MCF 10A (cell line): ENCODE measurements around the gene CYP27A1. TPM values are rescaled to one million over a fixed set of nuclear protein-coding genes. Genes with fewer than 3 reads are reported as not detected.

Experiments
- BruUV-seq: library from RNA; stranded (reverse); fragments of 400-500 nt; replicated peaks from 2 replicates; lab custom pipeline; 2021; lab: Mats Ljungman, UMichigan
- CTCF ChIA-PET: fragments of 300-600 bp; sonication (Branson Sonifier 250); formaldehyde crosslinking; extraction: SDS; loops from one replicate; lab custom pipeline; 2021; ENCODE audit warnings: antibody characterized with exemption, inconsistent platforms; lab: Yijun Ruan, JAX
- POLR2A ChIA-PET: fragments of 300-600, 350-650 bp; sonication (Branson Sonifier 250); formaldehyde crosslinking; extraction: SDS; loops from one replicate; lab custom pipeline; 2020; ENCODE audit warnings: antibody characterized with exemption, inconsistent platforms; lab: Yijun Ruan, JAX
- DNase-seq: peaks from one replicate; pipeline ENCODE4 v3.0.0-alpha.2; 2018; ENCODE audit not compliant: unreplicated experiment
- H3K27ac Mint-ChIP-seq: one replicate; pipeline ENCODE4 v1.8.0; 2022; ENCODE audit warnings: mild to moderate bottlenecking, low read depth, mixed read lengths; ENCODE audit not compliant: unreplicated experiment
- H3K27me3 Mint-ChIP-seq: one replicate; pipeline ENCODE4 v1.8.0; 2022; ENCODE audit warnings: mixed read lengths; ENCODE audit not compliant: insufficient read depth, unreplicated experiment
- H3K36me3 Mint-ChIP-seq: one replicate; pipeline ENCODE4 v1.8.0; 2022; ENCODE audit warnings: mild to moderate bottlenecking, moderate library complexity, mixed read lengths; ENCODE audit not compliant: insufficient read depth, unreplicated experiment
- H3K4me1 Mint-ChIP-seq: one replicate; pipeline ENCODE4 v1.8.0; 2022; ENCODE audit warnings: mixed read lengths; ENCODE audit not compliant: insufficient read depth, unreplicated experiment
- H3K4me3 Mint-ChIP-seq: one replicate; pipeline ENCODE4 v1.8.0; 2022; ENCODE audit warnings: mild to moderate bottlenecking, moderate library complexity, mixed read lengths; ENCODE audit not compliant: unreplicated experiment
- H3K9me3 Mint-ChIP-seq: one replicate; pipeline ENCODE4 v1.8.0; 2022; ENCODE audit warnings: mixed read lengths; ENCODE audit not compliant: unreplicated experiment
- CTCF ChIP-seq: fragments of 200-600 bp; IDR thresholded peaks from one replicate; pipeline ENCODE4 v1.8.0; 2022; ENCODE audit warnings: antibody characterized with exemption, mild to moderate bottlenecking; ENCODE audit not compliant: unreplicated experiment
- intact Hi-C: fragments of 100-400 bp; cut with micrococcal nuclease; formaldehyde crosslinking; loops from 2 replicates; pipeline ENCODE4 v1.14.1; 2022
- total RNA-seq: library from RNA; stranded (reverse); gene quantifications from 2 replicates; pipeline ENCODE4 v1.2.3, GENCODE V29; 2022

Gene CYP27A1
- total RNA-seq, 1 experiment from 2014 or later: not detected

- intact Hi-C loops: no loop called here
- Mint-ChIP-seq H3K27ac (no peak overlapping the region), H3K36me3 (peaks cover 7% of the 10 kb centered on the region), H3K4me1 (no peaks in the 10 kb centered on the region), H3K4me3 (no peak overlapping the region), H3K27me3 (peaks cover 19% of the 10 kb centered on the region), H3K9me3 (no peaks in the 10 kb centered on the region)
- no TSS peak for BruUV-seq
- ChIA-PET POLR2A (interaction anchor here (0.6 kb wide), 1 partner anchor 344 kb away, joined by 3 read pairs; no protein-coding TSS in a partner anchor), CTCF (interaction anchor here (0.6 to 2.1 kb wide), 6 partner anchors 23 to 200 kb away, joined by 3 to 10 read pairs (median 3); partner anchors contain the start of gene TTLL4)
- TF ChIP-seq CTCF: no peak
- no peak for DNase-seq
Observed at GRCh38 chr2:218809515-218809914, 27.6 kb downstream of the CYP27A1 start.

- Mint-ChIP-seq H3K4me3 (no peak overlapping the region), H3K36me3 (peaks cover 7% of the 10 kb centered on the region), H3K27me3 (peaks cover 19% of the 10 kb centered on the region), H3K27ac (no peak overlapping the region), H3K4me1 (no peaks in the 10 kb centered on the region), H3K9me3 (no peaks in the 10 kb centered on the region)
- ChIA-PET POLR2A (interaction anchor here (0.9 kb wide), 1 partner anchor 100 kb away, joined by 4 read pairs; the partner anchor contains the start of gene TTLL4), CTCF (interaction anchor here (0.5 to 2.1 kb wide), 3 partner anchors 45 to 753 kb away, joined by 3 to 10 read pairs (median 3); partner anchors contain the start of gene TTLL4)
- BruUV-seq: no TSS peak
- intact Hi-C loops: no loop called here
- no peak for DNase-seq
- TF ChIP-seq CTCF: no peak
Observed at GRCh38 chr2:218810256-218810655, 28.3 kb downstream of the CYP27A1 start.

GRCh38 chr2:218811382-218811781 lies 29.4 kb downstream of the CYP27A1 start:
- no peak for TF ChIP-seq CTCF
- BruUV-seq: no TSS peak

GRCh38 chr2:218812096-218812815 lies 30.3 kb downstream of the CYP27A1 start:
- no peaks in the 10 kb centered on the region for H3K36me3 Mint-ChIP-seq
- ChIA-PET POLR2A (interaction anchor here (1.0 kb wide), 1 partner anchor 22 kb away, joined by 3 read pairs; no protein-coding TSS in a partner anchor), CTCF (no interaction called here)
- H3K27ac Mint-ChIP-seq: no peak overlapping the region
- no peak for TF ChIP-seq CTCF
- peaks cover 19% of the 10 kb centered on the region for H3K27me3 Mint-ChIP-seq
- H3K9me3 Mint-ChIP-seq: no peaks in the 10 kb centered on the region
- peaks cover 6% of the 10 kb centered on the region for H3K4me1 Mint-ChIP-seq
- no TSS peak for BruUV-seq
- no peak for DNase-seq
- intact Hi-C loops: no loop called here
- no peak overlapping the region for H3K4me3 Mint-ChIP-seq

More at GRCh38 chr2:218811382-218811781, 29.4 kb downstream of the CYP27A1 start:
- ChIA-PET CTCF (interaction anchor here (1.1 kb wide), 1 partner anchor 37 kb away, joined by 4 read pairs; no protein-coding TSS in a partner anchor), POLR2A (interaction anchor here (1.0 kb wide), 1 partner anchor 23 kb away, joined by 3 read pairs; no protein-coding TSS in a partner anchor)
- intact Hi-C loops: no loop called here
- Mint-ChIP-seq H3K27ac (no peak overlapping the region), H3K36me3 (peaks cover 3% of the 10 kb centered on the region), H3K9me3 (no peaks in the 10 kb centered on the region), H3K27me3 (peaks cover 19% of the 10 kb centered on the region), H3K4me1 (peaks cover under 1% of the 10 kb centered on the region), H3K4me3 (no peak overlapping the region)
- no peak for DNase-seq
